H1 (cell line): ENCODE data around the gene SNAP25. TPM values are rescaled to one million over a fixed set of nuclear protein-coding genes. Genes with fewer than 3 reads are reported as not detected.

Experiments used
- CEBPB ChIP-seq: IDR thresholded peaks from 2 replicates; pipeline ENCODE4 v1.6.1; 2012; ENCODE audit warnings: low read depth, low read length
- CHD2 ChIP-seq: IDR thresholded peaks from 2 replicates; pipeline ENCODE4 v1.6.1; 2012; ENCODE audit warnings: low read length, improper control_type of control experiment
- CTBP2 ChIP-seq: IDR thresholded peaks from 2 replicates; pipeline ENCODE4 v1.7.0; 2011; ENCODE audit warnings: borderline replicate concordance, mild to moderate bottlenecking, moderate library complexity, mixed read lengths, low read length; ENCODE audit not compliant: insufficient read depth, insufficient read length
- FOSL1 ChIP-seq: IDR thresholded peaks from 2 replicates; pipeline ENCODE4 v1.6.1; 2011; ENCODE audit warnings: mild to moderate bottlenecking, low read depth, low read length, moderate library complexity; ENCODE audit not compliant: insufficient read depth
- GTF2F1 ChIP-seq: IDR thresholded peaks from 2 replicates; pipeline ENCODE4 v1.6.1; 2012; ENCODE audit warnings: low read depth, low read length, improper control_type of control experiment, borderline replicate concordance
- HDAC6 ChIP-seq: IDR thresholded peaks from one replicate; pipeline ENCODE4 v1.7.1; 2012; ENCODE audit warnings: low read depth, mild to moderate bottlenecking, inconsistent platforms, low read length, moderate library complexity
- NRF1 ChIP-seq: IDR thresholded peaks from 2 replicates; pipeline ENCODE4 v1.6.1; 2011; ENCODE audit warnings: mild to moderate bottlenecking, low read depth, low read length, improper control_type of control experiment
- PHF8 ChIP-seq: fragments of 200-600 bp; sonication (generic); conservative IDR thresholded peaks from 2 replicates; pipeline ENCODE4 v1.7.1; 2012; ENCODE audit warnings: low read depth, mild to moderate bottlenecking, inconsistent platforms, low read length, moderate library complexity
- POLR2A ChIP-seq, 2 experiments: IDR thresholded peaks; 1 replicate in 1 of 2; 2 replicates in 1 of 2; pipeline ENCODE4 v1.6.1; 2011; ENCODE audit warnings: low read depth in 2 of 2, low read length in 2 of 2, mild to moderate bottlenecking in 2 of 2; ENCODE audit errors: control extremely low read depth in 1 of 2
- POU5F1 ChIP-seq: IDR thresholded peaks from 2 replicates; pipeline ENCODE4 v1.6.1; 2011; ENCODE audit warnings: low read depth, mild to moderate bottlenecking, low read length, moderate library complexity
- RAD21 ChIP-seq, 2 experiments: IDR thresholded peaks in 1 of 2; conservative IDR thresholded peaks in 1 of 2; 2 replicates each; pipeline ENCODE4 v1.6.1; 2011; ENCODE audit warnings: low read depth in 2 of 2, low read length in 2 of 2, improper control_type of control experiment in 1 of 2, inconsistent platforms in 1 of 2, mild to moderate bottlenecking in 1 of 2, moderate library complexity in 1 of 2
- RNF2 ChIP-seq: fragments of 200-900, 300-1000 bp; sonication (generic); IDR thresholded peaks from 2 replicates; pipeline ENCODE4 v1.7.1; 2016; ENCODE audit warnings: borderline replicate concordance, low read depth, mild to moderate bottlenecking, antibody characterized with exemption, low read length; ENCODE audit not compliant: poor library complexity, severe bottlenecking; ENCODE audit errors: missing control alignments
- SIN3A ChIP-seq, 2 experiments: IDR thresholded peaks in 1 of 2; conservative IDR thresholded peaks in 1 of 2; 2 replicates each; pipeline ENCODE4 v1.6.1; 2011 to 2012; ENCODE audit warnings: low read length in 2 of 2, improper control_type of control experiment in 1 of 2, low read depth in 1 of 2, mild to moderate bottlenecking in 1 of 2
- SIRT6 ChIP-seq: IDR thresholded peaks from one replicate; pipeline ENCODE4 v1.7.1; 2012; ENCODE audit warnings: low read length, inconsistent platforms
- SP1 ChIP-seq: IDR thresholded peaks from 2 replicates; pipeline ENCODE4 v1.6.1; 2011; ENCODE audit warnings: low read depth, low read length
- SP4 ChIP-seq: IDR thresholded peaks from 2 replicates; pipeline ENCODE4 v1.6.1; 2012; ENCODE audit warnings: low read length, inconsistent platforms
- TAF1 ChIP-seq: IDR thresholded peaks from 2 replicates; pipeline ENCODE4 v1.6.1; 2011; ENCODE audit warnings: mild to moderate bottlenecking, low read depth, low read length
- TBP ChIP-seq: IDR thresholded peaks from 2 replicates; pipeline ENCODE4 v1.6.1; 2011; ENCODE audit warnings: low read depth, low read length, improper control_type of control experiment
- TCF12 ChIP-seq: IDR thresholded peaks from 2 replicates; pipeline ENCODE4 v1.6.1; 2011; ENCODE audit warnings: low read depth, mild to moderate bottlenecking, low read length
- polyA plus RNA-seq, 7 experiments: library from polyadenylated mRNA; depleted of rRNA in 3 of 7; stranded (reverse) in 5 of 7; unstranded in 2 of 7; fragments of >200 nt in 5 of 7; fragments of 200-250 nt in 2 of 7; gene quantifications; 1 replicate in 5 of 7; 2 replicates in 1 of 7; 4 replicates in 1 of 7; pipeline versions ENCODE4 v1.2.1 to v1.2.3, GENCODE V29; 2011 to 2013; ENCODE audit warnings: missing spikeins in 2 of 7, mixed read lengths in 2 of 7
- total RNA-seq: library from RNA; stranded (reverse); fragmentation: NEBNext Ultra II Directional; extraction: Animal tissue kit (Norgen Biotek cat#: 25700); gene quantifications from 2 replicates; pipeline ENCODE4 v1.2.1, GENCODE V29; 2021
- TF ChIP-seq, protein P1 (sequence below), 3 experiments: IDR thresholded peaks; 1 replicate in 2 of 3; 2 replicates in 1 of 3; pipeline versions ENCODE4 v1.5.1 to v1.6.1; 2011; ENCODE audit warnings: low read length in 3 of 3, mild to moderate bottlenecking in 3 of 3, inconsistent platforms in 2 of 3, low read depth in 1 of 3, moderate library complexity in 1 of 3; ENCODE audit not compliant: insufficient read depth in 1 of 3; ENCODE audit errors: control extremely low read depth in 1 of 3

SNAP25 gene
- total and polyA plus RNA-seq, 2 of the 8 experiments (the other 6 are each of a cell fraction or from before 2014, with no cell fraction given) = 0.51 to 0.52 TPM

DNA sequence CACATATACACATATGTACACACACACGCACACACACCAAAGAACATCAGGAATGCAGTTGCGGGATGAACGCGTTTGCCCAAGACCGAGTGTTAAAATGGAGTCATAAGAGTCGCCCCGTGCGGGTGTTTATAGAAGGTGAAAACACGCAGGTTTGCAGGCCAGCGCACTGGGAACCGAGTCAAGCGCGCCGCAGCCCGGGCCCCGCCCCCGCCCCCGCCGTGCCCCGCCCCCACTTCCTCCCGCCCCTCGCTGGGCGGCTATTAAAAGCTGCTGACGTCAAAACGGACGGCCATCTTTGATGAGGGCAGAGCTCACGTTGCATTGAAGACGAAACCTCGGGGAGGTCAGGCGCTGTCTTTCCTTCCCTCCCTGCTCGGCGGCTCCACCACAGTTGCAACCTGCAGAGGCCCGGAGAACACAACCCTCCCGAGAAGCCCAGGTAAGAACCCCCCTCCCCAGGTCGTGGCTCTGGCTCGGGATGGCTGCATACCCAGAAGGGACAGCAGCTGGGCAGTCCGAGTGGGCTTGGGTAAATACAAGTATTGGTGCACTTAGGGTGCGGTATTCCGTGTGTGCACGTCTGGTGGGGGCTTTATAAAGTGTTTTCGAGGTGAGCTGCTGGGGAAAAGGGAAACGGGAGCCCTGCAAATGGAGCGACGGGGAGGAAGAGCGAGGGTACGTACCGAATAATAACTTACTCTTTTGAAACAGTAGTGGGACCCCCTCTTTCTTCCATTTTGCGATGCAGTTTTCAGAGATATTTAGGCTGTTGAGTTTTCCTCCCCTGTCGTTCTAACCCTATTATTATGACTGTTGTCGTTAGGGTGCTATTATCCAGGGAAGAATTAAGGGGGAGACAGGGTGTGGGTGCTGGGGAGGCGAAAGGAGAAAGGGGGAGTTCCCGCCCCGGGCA is at the start of gene SNAP25 (continued):
- TF ChIP-seq RAD21 (IDR thresholded peaks at IDR 0.05 in 1 of 2, conservative IDR thresholded peaks at IDR 0.05 in 1 of 2; ENCODE audit: low read depth in 2 of 2, low read length in 2 of 2) (0 out of 4 replicates have a peak, but pooled peaks of 1 of the 2 experiments have one; percentile 1), CEBPB (no peak), SP4 (no peak), POU5F1 (no peak), CHD2 (no peak), TBP (peak; percentile 27; the same call in 1 of the 2 replicates), SIN3A (conservative IDR thresholded peaks at IDR 0.05 in 1 of 2, IDR thresholded peaks at IDR 0.05 in 1 of 2; ENCODE audit: low read depth in 1 of 2, low read length in 2 of 2) (0 out of 4 replicates have a peak, but pooled peaks of 1 of the 2 experiments have one; percentile 37), TCF12 (no peak), PHF8 (no peak), TAF1 (0 out of 2 replicates have a peak, but pooled peaks have one; percentile 29), POLR2A (IDR thresholded peaks at IDR 0.05; ENCODE audit: control extremely low read depth in 1 of 2, low read depth in 2 of 2, low read length in 2 of 2) (no peak), SP1 (no peak), GTF2F1 (no peak), NRF1 (no peak), SIRT6 (no peak), CTBP2 (no peak), HDAC6 (no peak), RNF2 (no peak), FOSL1 (no peak)
- TF ChIP-seq, protein P1, sequence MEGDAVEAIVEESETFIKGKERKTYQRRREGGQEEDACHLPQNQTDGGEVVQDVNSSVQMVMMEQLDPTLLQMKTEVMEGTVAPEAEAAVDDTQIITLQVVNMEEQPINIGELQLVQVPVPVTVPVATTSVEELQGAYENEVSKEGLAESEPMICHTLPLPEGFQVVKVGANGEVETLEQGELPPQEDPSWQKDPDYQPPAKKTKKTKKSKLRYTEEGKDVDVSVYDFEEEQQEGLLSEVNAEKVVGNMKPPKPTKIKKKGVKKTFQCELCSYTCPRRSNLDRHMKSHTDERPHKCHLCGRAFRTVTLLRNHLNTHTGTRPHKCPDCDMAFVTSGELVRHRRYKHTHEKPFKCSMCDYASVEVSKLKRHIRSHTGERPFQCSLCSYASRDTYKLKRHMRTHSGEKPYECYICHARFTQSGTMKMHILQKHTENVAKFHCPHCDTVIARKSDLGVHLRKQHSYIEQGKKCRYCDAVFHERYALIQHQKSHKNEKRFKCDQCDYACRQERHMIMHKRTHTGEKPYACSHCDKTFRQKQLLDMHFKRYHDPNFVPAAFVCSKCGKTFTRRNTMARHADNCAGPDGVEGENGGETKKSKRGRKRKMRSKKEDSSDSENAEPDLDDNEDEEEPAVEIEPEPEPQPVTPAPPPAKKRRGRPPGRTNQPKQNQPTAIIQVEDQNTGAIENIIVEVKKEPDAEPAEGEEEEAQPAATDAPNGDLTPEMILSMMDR (IDR thresholded peaks at IDR 0.05; ENCODE audit: control extremely low read depth in 1 of 3, insufficient read depth in 1 of 3, low read depth in 1 of 3, low read length in 3 of 3) = no peak
